ENCODE results near the gene ARHGAP22. TPM values are rescaled to one million over a fixed set of nuclear protein-coding genes. Genes with fewer than 3 reads are reported as not detected.

ARHGAP22 gene
- total RNA-seq, 1 experiment from 2014 or later = 1.8 TPM

DNA sequence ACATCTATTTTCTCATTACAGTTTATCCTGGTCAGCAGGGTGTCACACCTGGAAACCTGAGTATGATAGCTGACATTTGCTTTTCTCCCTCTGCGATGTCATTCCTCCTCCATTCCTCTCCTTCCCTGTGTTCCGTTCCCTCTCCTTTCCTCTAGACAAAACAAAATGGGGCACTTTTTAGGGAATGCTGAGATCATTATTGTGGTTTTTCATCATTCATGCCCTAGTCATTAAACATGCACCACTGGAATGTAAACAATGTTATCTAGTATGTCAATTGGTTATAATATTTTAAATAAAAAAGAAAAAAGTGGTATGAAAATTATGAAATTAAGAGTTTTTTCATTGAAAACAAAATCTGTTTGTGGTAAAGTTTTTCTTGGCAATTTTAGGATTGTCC is 165.8 kb downstream of the ARHGAP22 start:
- ATAC-seq = no peak
- no peak for DNase-seq (ENCODE audit: low read depth, low spot score)
- ChIA-PET POLR2A (no interaction called here), CTCF (no interaction called here)
- H3K27ac ChIP-seq (ENCODE audit: low read length) = no peak overlapping the region
- TF ChIP-seq, protein P1, sequence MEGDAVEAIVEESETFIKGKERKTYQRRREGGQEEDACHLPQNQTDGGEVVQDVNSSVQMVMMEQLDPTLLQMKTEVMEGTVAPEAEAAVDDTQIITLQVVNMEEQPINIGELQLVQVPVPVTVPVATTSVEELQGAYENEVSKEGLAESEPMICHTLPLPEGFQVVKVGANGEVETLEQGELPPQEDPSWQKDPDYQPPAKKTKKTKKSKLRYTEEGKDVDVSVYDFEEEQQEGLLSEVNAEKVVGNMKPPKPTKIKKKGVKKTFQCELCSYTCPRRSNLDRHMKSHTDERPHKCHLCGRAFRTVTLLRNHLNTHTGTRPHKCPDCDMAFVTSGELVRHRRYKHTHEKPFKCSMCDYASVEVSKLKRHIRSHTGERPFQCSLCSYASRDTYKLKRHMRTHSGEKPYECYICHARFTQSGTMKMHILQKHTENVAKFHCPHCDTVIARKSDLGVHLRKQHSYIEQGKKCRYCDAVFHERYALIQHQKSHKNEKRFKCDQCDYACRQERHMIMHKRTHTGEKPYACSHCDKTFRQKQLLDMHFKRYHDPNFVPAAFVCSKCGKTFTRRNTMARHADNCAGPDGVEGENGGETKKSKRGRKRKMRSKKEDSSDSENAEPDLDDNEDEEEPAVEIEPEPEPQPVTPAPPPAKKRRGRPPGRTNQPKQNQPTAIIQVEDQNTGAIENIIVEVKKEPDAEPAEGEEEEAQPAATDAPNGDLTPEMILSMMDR (IDR thresholded peaks at IDR 0.05) = no peak
- TF ChIP-seq TCF7L2 (IDR thresholded peaks at IDR 0.05; ENCODE audit: low read depth, low read length) = no peak
- no peak for TF ChIP-seq POLR2AphosphoS5 (IDR thresholded peaks at IDR 0.05; ENCODE audit: low read depth, low read length)
- TF ChIP-seq, protein P2, sequence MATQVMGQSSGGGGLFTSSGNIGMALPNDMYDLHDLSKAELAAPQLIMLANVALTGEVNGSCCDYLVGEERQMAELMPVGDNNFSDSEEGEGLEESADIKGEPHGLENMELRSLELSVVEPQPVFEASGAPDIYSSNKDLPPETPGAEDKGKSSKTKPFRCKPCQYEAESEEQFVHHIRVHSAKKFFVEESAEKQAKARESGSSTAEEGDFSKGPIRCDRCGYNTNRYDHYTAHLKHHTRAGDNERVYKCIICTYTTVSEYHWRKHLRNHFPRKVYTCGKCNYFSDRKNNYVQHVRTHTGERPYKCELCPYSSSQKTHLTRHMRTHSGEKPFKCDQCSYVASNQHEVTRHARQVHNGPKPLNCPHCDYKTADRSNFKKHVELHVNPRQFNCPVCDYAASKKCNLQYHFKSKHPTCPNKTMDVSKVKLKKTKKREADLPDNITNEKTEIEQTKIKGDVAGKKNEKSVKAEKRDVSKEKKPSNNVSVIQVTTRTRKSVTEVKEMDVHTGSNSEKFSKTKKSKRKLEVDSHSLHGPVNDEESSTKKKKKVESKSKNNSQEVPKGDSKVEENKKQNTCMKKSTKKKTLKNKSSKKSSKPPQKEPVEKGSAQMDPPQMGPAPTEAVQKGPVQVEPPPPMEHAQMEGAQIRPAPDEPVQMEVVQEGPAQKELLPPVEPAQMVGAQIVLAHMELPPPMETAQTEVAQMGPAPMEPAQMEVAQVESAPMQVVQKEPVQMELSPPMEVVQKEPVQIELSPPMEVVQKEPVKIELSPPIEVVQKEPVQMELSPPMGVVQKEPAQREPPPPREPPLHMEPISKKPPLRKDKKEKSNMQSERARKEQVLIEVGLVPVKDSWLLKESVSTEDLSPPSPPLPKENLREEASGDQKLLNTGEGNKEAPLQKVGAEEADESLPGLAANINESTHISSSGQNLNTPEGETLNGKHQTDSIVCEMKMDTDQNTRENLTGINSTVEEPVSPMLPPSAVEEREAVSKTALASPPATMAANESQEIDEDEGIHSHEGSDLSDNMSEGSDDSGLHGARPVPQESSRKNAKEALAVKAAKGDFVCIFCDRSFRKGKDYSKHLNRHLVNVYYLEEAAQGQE (IDR thresholded peaks at IDR 0.05; ENCODE audit: insufficient read depth in 1 of 2, low read depth in 2 of 2, low read length in 1 of 2) = no peak
- no peak for TF ChIP-seq SIN3A (IDR thresholded peaks at IDR 0.05; ENCODE audit: borderline replicate concordance, insufficient read depth, low read depth, low read length)
- H3K4me3 ChIP-seq (ENCODE audit: low read depth in 2 of 2, low read length in 2 of 2) = no peak overlapping the region
- in situ Hi-C loops (cut with HindIII; ENCODE audit: low pct_unique_long_range_greater_than_20kb, low sequenced_read_pairs) (no loop called here), intact Hi-C loops (cut with micrococcal nuclease; ENCODE audit: unreplicated experiment) (no loop called here)
- no TSS peak for BruUV-seq (replicated peaks)
- H3K27me3 ChIP-seq (ENCODE audit: control insufficient read depth, insufficient read depth, low read length) = no peaks in the 10 kb centered on the region
- no peaks in the 10 kb centered on the region for H3K4me1 ChIP-seq (ENCODE audit: control insufficient read depth, insufficient read depth, low read length)
- H3K9me3 ChIP-seq (ENCODE audit: control insufficient read depth, insufficient read depth, low read depth, low read length) = no peaks in the 10 kb centered on the region
- H3K36me3 ChIP-seq (ENCODE audit: control insufficient read depth, insufficient read depth, low read length) = no peaks in the 10 kb centered on the region

DNA sequence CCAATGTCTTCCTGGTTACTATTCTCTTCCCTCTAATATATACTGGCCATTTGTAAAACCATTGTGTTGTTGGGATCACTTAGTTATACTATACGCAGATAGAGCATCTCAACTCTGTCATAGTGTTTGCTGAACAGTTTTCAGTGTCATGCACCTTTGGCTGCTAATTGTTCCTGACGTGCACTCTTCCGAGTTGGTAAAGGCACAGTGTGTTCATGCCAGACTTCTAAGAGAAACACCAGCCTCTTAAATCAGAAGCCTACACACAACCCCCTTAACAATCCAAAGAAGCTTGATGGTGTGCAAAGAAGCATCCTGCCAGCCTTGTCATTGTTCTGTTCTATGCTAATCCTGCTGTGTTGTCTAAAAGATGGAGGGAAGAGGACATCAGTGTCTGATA is 167.3 kb downstream of the ARHGAP22 start:
- ATAC-seq (no peak), DNase-seq (ENCODE audit: low read depth, low spot score) (no peak)
- Histone ChIP-seq H3K27me3 (ENCODE audit: control insufficient read depth, insufficient read depth, low read length) (no peaks in the 10 kb centered on the region), H3K36me3 (ENCODE audit: control insufficient read depth, insufficient read depth, low read length) (no peaks in the 10 kb centered on the region), H3K9me3 (ENCODE audit: control insufficient read depth, insufficient read depth, low read depth, low read length) (no peaks in the 10 kb centered on the region), H3K4me1 (ENCODE audit: control insufficient read depth, insufficient read depth, low read length) (no peaks in the 10 kb centered on the region), H3K27ac (ENCODE audit: low read length) (no peak overlapping the region), H3K4me3 (ENCODE audit: low read depth in 2 of 2, low read length in 2 of 2) (no peak overlapping the region)
- ChIA-PET POLR2A (no interaction called here), CTCF (no interaction called here)
- intact Hi-C loops (cut with micrococcal nuclease; ENCODE audit: unreplicated experiment) (no loop called here), in situ Hi-C loops (cut with HindIII; ENCODE audit: low pct_unique_long_range_greater_than_20kb, low sequenced_read_pairs) (no loop called here)
- TF ChIP-seq SIN3A (IDR thresholded peaks at IDR 0.05; ENCODE audit: borderline replicate concordance, insufficient read depth, low read depth, low read length) = no peak
- TF ChIP-seq, protein P1 (IDR thresholded peaks at IDR 0.05) = no peak
- TF ChIP-seq POLR2AphosphoS5 (IDR thresholded peaks at IDR 0.05; ENCODE audit: low read depth, low read length) = no peak
- no peak for TF ChIP-seq TCF7L2 (IDR thresholded peaks at IDR 0.05; ENCODE audit: low read depth, low read length)
- TF ChIP-seq, protein P2 (IDR thresholded peaks at IDR 0.05; ENCODE audit: insufficient read depth in 1 of 2, low read depth in 2 of 2, low read length in 1 of 2) = no peak
- no TSS peak for BruUV-seq (replicated peaks)
